HL-60/S4 (cell line): Measurements from ENCODE around the gene UBE2D4.
"Not testable (repeated sequence)": the region's sequence is repeated elsewhere in the genome, so short reads cannot be mapped to it uniquely, and the experiment has no call there.

Experiments used
- in situ Hi-C: fragments of 300-500 bp; cut with MboI; formaldehyde crosslinking; loops from 2 replicates; pipeline ENCODE4 v1.14.3; 2022; ENCODE audit warnings: low sequenced_read_pairs

Gene UBE2D4

GRCh38 chr7:43960933-43961332 lies 34.7 kb downstream of the UBE2D4 start:
- in situ Hi-C loops = no loop called here

GRCh38 chr7:43966392-43966791 lies 40.2 kb downstream of the UBE2D4 start:
- in situ Hi-C loops = not testable (repeated sequence)

- in situ Hi-C loops = not testable (repeated sequence)
Observed at GRCh38 chr7:43968172-43969040, 42.2 kb downstream of the UBE2D4 start.

- in situ Hi-C loops = not testable (repeated sequence)
Observed at GRCh38 chr7:43969586-43969985, 43.4 kb downstream of the UBE2D4 start.

GRCh38 chr7:43970698-43971097 lies 44.5 kb downstream of the UBE2D4 start:
- in situ Hi-C loops = not testable (repeated sequence)

- in situ Hi-C loops = not testable (repeated sequence)
Observed at GRCh38 chr7:43974033-43974573, 47.9 kb downstream of the UBE2D4 start.

GRCh38 chr7:43974725-43975482 lies 48.7 kb downstream of the UBE2D4 start:
- in situ Hi-C loops = not testable (repeated sequence)

- in situ Hi-C loops = no loop called here
Observed at GRCh38 chr7:43977525-43977924, 51.3 kb downstream of the UBE2D4 start.

- in situ Hi-C loops = not testable (repeated sequence)
Observed at GRCh38 chr7:43978102-43978501, 51.9 kb downstream of the UBE2D4 start.

- in situ Hi-C loops = not testable (repeated sequence)
Observed at GRCh38 chr7:43982848-43983247, 56.6 kb downstream of the UBE2D4 start.

- in situ Hi-C loops = not testable (repeated sequence)
Observed at GRCh38 chr7:43983736-43984135, 57.5 kb downstream of the UBE2D4 start.

- in situ Hi-C loops = not testable (repeated sequence)
Observed at GRCh38 chr7:43985904-43986864, 59.9 kb downstream of the UBE2D4 start.

GRCh38 chr7:43987476-43987875 lies 61.2 kb downstream of the UBE2D4 start:
- in situ Hi-C loops = not testable (repeated sequence)

- in situ Hi-C loops = not testable (repeated sequence)
Observed at GRCh38 chr7:43990011-43990585, 63.9 kb downstream of the UBE2D4 start.

GRCh38 chr7:43990829-43991228 lies 64.6 kb downstream of the UBE2D4 start:
- in situ Hi-C loops = not testable (repeated sequence)

- in situ Hi-C loops = not testable (repeated sequence)
Observed at GRCh38 chr7:43992896-43993295, 66.7 kb downstream of the UBE2D4 start.

GRCh38 chr7:43994681-43995080 lies 68.4 kb downstream of the UBE2D4 start:
- in situ Hi-C loops = not testable (repeated sequence)

- in situ Hi-C loops = not testable (repeated sequence)
Observed at GRCh38 chr7:43997532-43997931, 71.3 kb downstream of the UBE2D4 start, which contains the start of gene SPDYE1. TSS of gene SPDYE1 (plus strand) at chr7:43997897. CDS start at chr7:43999950, 2,053 bp downstream.
